ENCODE measurements around the gene BCL7C. TPM values are rescaled to one million over a fixed set of nuclear protein-coding genes. Genes with fewer than 3 reads are reported as not detected.
A peak's percentile ranks its signal among the peaks of the same experiment; 100 is the strongest.

Gene BCL7C
- total and polyA plus RNA-seq, 8 donors: 25.8 to 50.5 (median 42.9) TPM

DNA sequence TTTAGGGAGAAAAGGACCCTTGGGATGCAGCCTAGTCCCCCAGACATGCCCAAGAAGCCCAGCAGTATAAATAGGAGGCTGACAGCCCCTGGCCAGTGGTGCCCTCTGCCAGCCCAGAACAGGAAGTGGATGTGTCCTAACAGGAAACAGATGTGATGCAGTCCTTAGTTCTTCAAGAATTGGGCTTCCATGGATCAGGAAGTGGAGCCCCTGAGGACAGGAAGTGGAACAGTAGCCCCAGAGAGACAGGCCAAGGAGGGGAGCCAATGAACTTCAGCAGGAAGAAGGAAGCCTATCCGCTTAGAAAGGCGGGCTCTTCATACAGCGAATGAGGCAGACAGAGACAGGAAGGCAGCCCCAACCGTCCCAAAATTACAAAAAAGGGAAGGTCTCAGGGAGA lies 9.7 kb upstream of the BCL7C start:
- DNase-seq: peak in 1 of 4 donors; percentile 49
- Histone ChIP-seq H3K27me3 (no peaks in the 10 kb centered on the region), H3K27ac (peak overlapping the region; percentile 93 to 97), H3K4me3 (peak overlapping the region in 1 of 2 donors; percentile 1), H3K9me3 (no peaks in the 10 kb centered on the region), H3K4me1 (peaks cover 17 to 34% of the 10 kb centered on the region in 2 donors), H3K36me3 (no peaks in the 10 kb centered on the region)
- TF ChIP-seq, protein P1, sequence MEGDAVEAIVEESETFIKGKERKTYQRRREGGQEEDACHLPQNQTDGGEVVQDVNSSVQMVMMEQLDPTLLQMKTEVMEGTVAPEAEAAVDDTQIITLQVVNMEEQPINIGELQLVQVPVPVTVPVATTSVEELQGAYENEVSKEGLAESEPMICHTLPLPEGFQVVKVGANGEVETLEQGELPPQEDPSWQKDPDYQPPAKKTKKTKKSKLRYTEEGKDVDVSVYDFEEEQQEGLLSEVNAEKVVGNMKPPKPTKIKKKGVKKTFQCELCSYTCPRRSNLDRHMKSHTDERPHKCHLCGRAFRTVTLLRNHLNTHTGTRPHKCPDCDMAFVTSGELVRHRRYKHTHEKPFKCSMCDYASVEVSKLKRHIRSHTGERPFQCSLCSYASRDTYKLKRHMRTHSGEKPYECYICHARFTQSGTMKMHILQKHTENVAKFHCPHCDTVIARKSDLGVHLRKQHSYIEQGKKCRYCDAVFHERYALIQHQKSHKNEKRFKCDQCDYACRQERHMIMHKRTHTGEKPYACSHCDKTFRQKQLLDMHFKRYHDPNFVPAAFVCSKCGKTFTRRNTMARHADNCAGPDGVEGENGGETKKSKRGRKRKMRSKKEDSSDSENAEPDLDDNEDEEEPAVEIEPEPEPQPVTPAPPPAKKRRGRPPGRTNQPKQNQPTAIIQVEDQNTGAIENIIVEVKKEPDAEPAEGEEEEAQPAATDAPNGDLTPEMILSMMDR (IDR thresholded peaks at IDR 0.05): no peak
- intact Hi-C loops (cut with DNase I): loop anchor here in 1 of 2 donors (5.0 kb wide), 1 partner anchor 56 kb away; no protein-coding TSS in a partner anchor
- ATAC-seq: peak; percentile 46

DNA sequence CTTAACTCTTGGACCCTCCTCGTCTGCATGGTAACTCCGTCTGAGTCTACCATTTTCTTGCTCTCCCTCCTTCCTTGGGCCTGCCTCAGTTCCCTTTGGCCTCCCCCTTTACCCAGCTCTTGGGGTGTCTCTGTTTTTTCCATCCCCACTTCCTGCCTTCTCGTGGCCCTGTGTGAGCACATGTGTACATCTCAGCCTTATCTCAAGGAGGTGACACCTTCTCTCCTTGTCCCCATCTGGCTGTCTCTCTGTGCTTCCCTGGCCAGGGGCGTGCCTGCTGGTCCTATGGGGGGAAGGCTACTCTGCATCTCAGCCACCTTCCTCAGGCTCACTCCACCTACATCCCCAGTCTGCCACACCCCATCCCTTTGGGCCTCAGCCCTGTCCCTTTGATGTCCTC lies 9.1 kb upstream of the BCL7C start:
- Histone ChIP-seq H3K27ac (peak overlapping the region; percentile 93 to 97), H3K4me3 (peak overlapping the region; percentile 28 to 52), H3K27me3 (no peaks in the 10 kb centered on the region), H3K4me1 (peaks cover 17 to 34% of the 10 kb centered on the region in 2 donors), H3K9me3 (no peaks in the 10 kb centered on the region), H3K36me3 (no peaks in the 10 kb centered on the region)
- TF ChIP-seq, protein P1 (IDR thresholded peaks at IDR 0.05): no peak
- ATAC-seq (no peak), DNase-seq (no peak)
- intact Hi-C loops (cut with DNase I): loop anchor here in 1 of 2 donors (5.0 kb wide), 1 partner anchor 56 kb away; no protein-coding TSS in a partner anchor

DNA sequence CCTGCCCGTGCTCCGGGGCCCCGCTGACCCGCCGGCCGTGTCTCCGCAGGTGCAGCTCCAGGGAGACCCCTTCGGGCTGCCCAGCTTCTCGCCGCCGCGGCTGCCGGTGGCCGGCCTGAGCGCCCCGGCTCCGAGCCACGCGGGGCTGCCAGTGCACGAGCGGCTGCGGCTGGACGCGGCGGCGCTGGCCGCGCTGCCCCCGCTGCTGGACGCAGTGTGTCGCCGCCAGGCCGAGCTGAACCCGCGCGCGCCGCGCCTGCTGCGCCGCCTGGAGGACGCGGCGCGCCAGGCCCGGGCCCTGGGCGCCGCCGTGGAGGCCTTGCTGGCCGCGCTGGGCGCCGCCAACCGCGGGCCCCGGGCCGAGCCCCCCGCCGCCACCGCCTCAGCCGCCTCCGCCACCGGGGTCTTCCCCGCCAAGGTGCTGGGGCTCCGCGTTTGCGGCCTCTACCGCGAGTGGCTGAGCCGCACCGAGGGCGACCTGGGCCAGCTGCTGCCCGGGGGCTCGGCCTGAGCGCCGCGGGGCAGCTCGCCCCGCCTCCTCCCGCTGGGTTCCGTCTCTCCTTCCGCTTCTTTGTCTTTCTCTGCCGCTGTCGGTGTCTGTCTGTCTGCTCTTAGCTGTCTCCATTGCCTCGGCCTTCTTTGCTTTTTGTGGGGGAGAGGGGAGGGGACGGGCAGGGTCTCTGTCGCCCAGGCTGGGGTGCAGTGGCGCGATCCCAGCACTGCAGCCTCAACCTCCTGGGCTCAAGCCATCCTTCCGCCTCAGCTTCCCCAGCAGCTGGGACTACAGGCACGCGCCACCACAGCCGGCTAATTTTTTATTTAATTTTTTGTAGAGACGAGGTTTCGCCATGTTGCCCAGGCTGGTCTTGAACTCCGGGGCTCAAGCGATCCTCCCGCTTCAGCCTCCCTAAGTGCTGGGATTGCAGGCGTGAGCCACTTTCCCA lies 8.4 kb upstream of the BCL7C start:
- H3K27me3 ChIP-seq: no peaks in the 10 kb centered on the region
- ATAC-seq: peak; percentile 93
- peaks cover 19 to 38% of the 10 kb centered on the region in 2 donors for H3K4me1 ChIP-seq
- H3K27ac ChIP-seq: peak overlapping the region; percentile 93 to 97
- peak; percentile 73 to 96 (median 76) for DNase-seq
- H3K4me3 ChIP-seq: peak overlapping the region; percentile 28 to 52
- TF ChIP-seq, protein P1 (IDR thresholded peaks at IDR 0.05): peak; percentile 12 to 40
- H3K9me3 ChIP-seq: no peaks in the 10 kb centered on the region
- intact Hi-C loops (cut with DNase I): loop anchor here in 1 of 2 donors (5.0 kb wide), 1 partner anchor 55 kb away; no protein-coding TSS in a partner anchor
- no peaks in the 10 kb centered on the region for H3K36me3 ChIP-seq

DNA sequence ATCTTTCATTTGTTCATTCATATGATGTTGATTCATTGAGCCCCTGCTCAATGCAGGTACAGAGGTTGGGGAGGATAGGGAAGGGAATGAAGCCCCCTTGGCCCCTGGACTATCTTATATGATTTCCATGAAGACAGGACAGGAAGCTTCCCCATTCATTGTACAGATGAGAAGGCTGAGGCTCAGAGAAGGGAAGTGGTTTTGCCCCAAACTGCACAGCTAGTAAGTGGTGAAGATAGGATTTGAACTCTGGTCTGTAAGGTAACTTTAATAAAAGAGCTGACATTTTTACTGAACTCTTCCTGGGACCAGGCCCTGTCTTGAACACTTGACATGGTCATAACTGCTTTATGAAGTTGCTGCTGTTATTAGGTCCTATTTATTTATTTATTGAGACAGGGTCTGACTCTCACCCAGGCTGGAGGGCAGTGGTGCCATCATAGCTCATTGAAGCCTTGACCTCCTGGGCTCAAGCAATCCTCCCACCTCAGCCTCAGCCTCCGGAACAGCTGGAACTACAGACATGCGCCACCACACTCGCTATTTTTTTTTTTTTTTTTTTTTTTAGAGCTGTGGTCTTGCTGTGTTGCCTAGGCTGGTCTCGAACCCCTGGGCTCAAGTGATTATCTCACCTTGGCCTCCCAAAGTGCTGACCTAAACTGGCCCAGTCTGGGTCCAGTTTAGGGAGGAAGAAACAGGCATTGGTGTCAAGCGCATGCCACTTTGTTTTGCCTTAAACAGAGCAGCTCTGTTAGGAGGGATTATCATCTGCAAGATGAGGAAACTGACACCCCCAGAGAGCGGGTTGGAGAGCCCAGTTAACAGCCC lies 7.5 kb upstream of the BCL7C start:
- Histone ChIP-seq H3K27me3 (no peaks in the 10 kb centered on the region), H3K4me1 (peaks cover 21 to 45% of the 10 kb centered on the region in 2 donors), H3K4me3 (peak overlapping the region; percentile 28 to 52), H3K9me3 (no peaks in the 10 kb centered on the region), H3K36me3 (no peaks in the 10 kb centered on the region), H3K27ac (peak overlapping the region; percentile 93 to 97)
- DNase-seq (no peak), ATAC-seq (no peak)
- intact Hi-C loops (cut with DNase I): loop anchor here in 1 of 2 donors (5.0 kb wide), 1 partner anchor 54 kb away; no protein-coding TSS in a partner anchor
- TF ChIP-seq, protein P1 (IDR thresholded peaks at IDR 0.05): no peak

Measured in left lung (tissue), 10 donors.